ENCODE measurements around the gene KLHL22. TPM values are rescaled to one million over a fixed set of nuclear protein-coding genes. Genes with fewer than 3 reads are reported as not detected.
"Not testable (repeated sequence)": the region's sequence is repeated elsewhere in the genome, so short reads cannot be mapped to it uniquely, and the experiment has no call there.

The KLHL22 gene
- total RNA-seq, 1 experiment from 2014 or later = 14.5 TPM

- in situ Hi-C loops (cut with HindIII; ENCODE audit: low pct_unique_long_range_greater_than_20kb, low sequenced_read_pairs) (no loop called here), intact Hi-C loops (cut with micrococcal nuclease; ENCODE audit: unreplicated experiment) (no loop called here)
- TF ChIP-seq REST (IDR thresholded peaks at IDR 0.05; ENCODE audit: insufficient read depth in 1 of 2, low read depth in 2 of 2, low read length in 1 of 2) (no peak), TCF7L2 (IDR thresholded peaks at IDR 0.05; ENCODE audit: low read depth, low read length) (no peak), CTCF (IDR thresholded peaks at IDR 0.05) (no peak), SIN3A (IDR thresholded peaks at IDR 0.05; ENCODE audit: borderline replicate concordance, insufficient read depth, low read depth, low read length) (no peak), POLR2AphosphoS5 (IDR thresholded peaks at IDR 0.05; ENCODE audit: low read depth, low read length) (no peak)
- H3K27ac ChIP-seq (ENCODE audit: low read length) = no peak overlapping the region
- DNase-seq (ENCODE audit: low read depth, low spot score) = no peak
- no TSS peak for BruUV-seq (replicated peaks)
- H3K9me3 ChIP-seq (ENCODE audit: control insufficient read depth, insufficient read depth, low read depth, low read length) = no peaks in the 10 kb centered on the region
- H3K36me3 ChIP-seq (ENCODE audit: control insufficient read depth, insufficient read depth, low read length) = no peaks in the 10 kb centered on the region; the same call in 1 of the 2 replicates
- no peak overlapping the region for H3K4me3 ChIP-seq (ENCODE audit: low read depth in 2 of 2, low read length in 2 of 2)
- ATAC-seq = no peak
- no peaks in the 10 kb centered on the region for H3K27me3 ChIP-seq (ENCODE audit: control insufficient read depth, insufficient read depth, low read length)
- ChIA-PET POLR2A (no interaction called here), CTCF (no interaction called here)
- no peaks in the 10 kb centered on the region for H3K4me1 ChIP-seq (ENCODE audit: control insufficient read depth, insufficient read depth, low read length)
Measured at GRCh38 chr22:20542736-20543135, 47.1 kb upstream of the KLHL22 start.

GRCh38 chr22:20542055-20542454 is 46.5 kb upstream of the KLHL22 start:
- ATAC-seq (no peak), DNase-seq (ENCODE audit: low read depth, low spot score) (no peak)
- H3K9me3 ChIP-seq (ENCODE audit: control insufficient read depth, insufficient read depth, low read depth, low read length) = no peaks in the 10 kb centered on the region
- intact Hi-C loops (cut with micrococcal nuclease; ENCODE audit: unreplicated experiment) (no loop called here), in situ Hi-C loops (cut with HindIII; ENCODE audit: low pct_unique_long_range_greater_than_20kb, low sequenced_read_pairs) (no loop called here)
- POLR2A ChIA-PET = no interaction called here
- no peaks in the 10 kb centered on the region; the same call in 1 of the 2 replicates for H3K36me3 ChIP-seq (ENCODE audit: control insufficient read depth, insufficient read depth, low read length)
- no TSS peak for BruUV-seq (replicated peaks)
- no peaks in the 10 kb centered on the region for H3K4me1 ChIP-seq (ENCODE audit: control insufficient read depth, insufficient read depth, low read length)
- no peaks in the 10 kb centered on the region for H3K27me3 ChIP-seq (ENCODE audit: control insufficient read depth, insufficient read depth, low read length)
- CTCF ChIA-PET = no interaction called here
- no peak overlapping the region for H3K27ac ChIP-seq (ENCODE audit: low read length)
- no peak overlapping the region for H3K4me3 ChIP-seq (ENCODE audit: low read depth in 2 of 2, low read length in 2 of 2)
- TF ChIP-seq SIN3A (IDR thresholded peaks at IDR 0.05; ENCODE audit: borderline replicate concordance, insufficient read depth, low read depth, low read length) (no peak), POLR2AphosphoS5 (IDR thresholded peaks at IDR 0.05; ENCODE audit: low read depth, low read length) (no peak), CTCF (IDR thresholded peaks at IDR 0.05) (no peak)

GRCh38 chr22:20538875-20539274 is 43.3 kb upstream of the KLHL22 start:
- POLR2A ChIA-PET = not testable (repeated sequence)

More at GRCh38 chr22:20538875-20539274, 43.3 kb upstream of the KLHL22 start:
- BruUV-seq (replicated peaks); H3K27me3 ChIP-seq (ENCODE audit: control insufficient read depth, insufficient read depth, low read length); H3K4me1 ChIP-seq (ENCODE audit: control insufficient read depth, insufficient read depth, low read length); H3K9me3 ChIP-seq (ENCODE audit: control insufficient read depth, insufficient read depth, low read depth, low read length); CTCF ChIA-PET; in situ Hi-C loops (cut with HindIII; ENCODE audit: low pct_unique_long_range_greater_than_20kb, low sequenced_read_pairs); ATAC-seq; DNase-seq (ENCODE audit: low read depth, low spot score); H3K27ac ChIP-seq (ENCODE audit: low read length); H3K4me3 ChIP-seq (ENCODE audit: low read depth in 2 of 2, low read length in 2 of 2); H3K36me3 ChIP-seq (ENCODE audit: control insufficient read depth, insufficient read depth, low read length); intact Hi-C loops (cut with micrococcal nuclease; ENCODE audit: unreplicated experiment): not testable (repeated sequence)

Measured in Panc1 (cell line).